ENCODE measurements around the gene STK33.

- TF ChIP-seq CTCF (conservative IDR thresholded peaks at IDR 0.05), result no peak
- TF ChIP-seq EZH2 (IDR thresholded peaks at IDR 0.05; ENCODE audit: low read depth), result no peak
Observed at GRCh38 chr11:8382436-8383053, 211.5 kb downstream of the STK33 start.
